DND-41 (cell line): ENCODE measurements around the gene SNX12.

Experiments used
- ATAC-seq: fragments of 200-7000 bp; cut with Tn5 transposase; 3 replicates; pipeline ENCODE4 v1.9.1; 2021; ENCODE audit warnings: low read depth; ENCODE audit not compliant: insufficient read depth
- DNase-seq: peaks from one replicate; pipeline ENCODE4 v3.0.0-alpha.2; 2020
- H2AFZ ChIP-seq: 2 replicates; pipeline ENCODE4 v1.6.0; 2012; ENCODE audit warnings: low read depth, low read length
- H3K27ac ChIP-seq: 2 replicates; pipeline ENCODE4 v1.5.1; 2012; ENCODE audit warnings: low read length, inconsistent platforms
- H3K27me3 ChIP-seq: fragments of 200-600 bp; sonication (generic); 2 replicates; pipeline ENCODE4 v1.6.0; 2012; ENCODE audit warnings: low read length, mild to moderate bottlenecking, inconsistent platforms; ENCODE audit not compliant: insufficient read depth, poor library complexity
- H3K36me3 ChIP-seq: 2 replicates; pipeline ENCODE4 v1.5.1; 2012; ENCODE audit warnings: low read length, inconsistent platforms; ENCODE audit not compliant: insufficient read depth
- H3K4me1 ChIP-seq: 2 replicates; pipeline ENCODE4 v1.5.1; 2012; ENCODE audit warnings: mild to moderate bottlenecking, low read length; ENCODE audit not compliant: insufficient read depth
- H3K4me2 ChIP-seq: 2 replicates; pipeline ENCODE4 v1.6.0; 2012; ENCODE audit warnings: mild to moderate bottlenecking, moderate library complexity, low read length, inconsistent platforms; ENCODE audit not compliant: insufficient read depth
- H3K4me3 ChIP-seq, 2 experiments: fragments of 200-600 bp in 1 of 2; shearing (Covaris generic) in 1 of 2; 2 replicates each; pipeline ENCODE4 v1.5.1; 2012 to 2016; ENCODE audit warnings: inconsistent platforms in 2 of 2, low read length in 2 of 2, mild to moderate bottlenecking in 2 of 2, low read depth in 1 of 2, moderate library complexity in 1 of 2
- H3K79me2 ChIP-seq: 2 replicates; pipeline ENCODE4 v1.6.0; 2012; ENCODE audit warnings: low read length, inconsistent platforms; ENCODE audit not compliant: insufficient read depth
- H3K9ac ChIP-seq: 2 replicates; pipeline ENCODE4 v1.6.0; 2012; ENCODE audit warnings: low read depth, mild to moderate bottlenecking, inconsistent platforms, low read length, moderate library complexity
- H3K9me3 ChIP-seq: 2 replicates; pipeline ENCODE4 v1.5.1; 2012; ENCODE audit warnings: low read length, moderate library complexity, mild to moderate bottlenecking, inconsistent platforms; ENCODE audit not compliant: insufficient read depth, severe bottlenecking
- H4K20me1 ChIP-seq: 2 replicates; pipeline ENCODE4 v1.6.0; 2012; ENCODE audit warnings: low read length; ENCODE audit not compliant: insufficient read depth
- EZH2 ChIP-seq: IDR thresholded peaks from 3 replicates; pipeline ENCODE4 v1.6.1; 2012; ENCODE audit warnings: borderline replicate concordance, low read depth, mild to moderate bottlenecking, moderate library complexity, low read length, inconsistent platforms; ENCODE audit not compliant: severe bottlenecking
- TF ChIP-seq, protein P1 (sequence below): IDR thresholded peaks from 2 replicates; pipeline ENCODE4 v1.5.1; 2012; ENCODE audit warnings: borderline replicate concordance, low read length, moderate library complexity, mild to moderate bottlenecking; ENCODE audit not compliant: poor library complexity, severe bottlenecking; ENCODE audit errors: extremely low read depth

Gene SNX12

DNA sequence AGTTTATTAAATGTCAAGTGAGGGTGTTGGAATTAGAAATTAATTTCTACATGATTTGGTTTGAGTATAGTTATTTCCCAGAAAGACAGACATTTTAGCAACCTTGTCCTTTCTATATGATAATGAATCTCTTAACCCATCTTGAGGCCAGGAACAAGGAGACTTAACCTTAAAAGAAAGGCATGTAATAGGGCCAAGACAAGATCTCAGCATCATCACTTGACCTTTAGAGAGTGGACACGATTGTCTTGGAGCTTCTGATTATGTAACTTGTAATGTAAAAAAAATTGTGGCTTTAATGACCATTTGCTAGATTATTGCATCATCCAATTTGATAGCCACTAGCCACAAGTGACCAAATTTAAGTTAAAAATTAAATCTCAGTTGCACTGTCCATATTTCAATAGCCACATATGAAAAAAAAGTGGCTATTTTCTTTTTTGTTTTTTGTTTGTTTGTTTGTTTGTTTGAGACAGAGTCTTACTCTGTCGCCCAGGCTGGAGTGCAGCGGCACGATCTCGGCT, 14.1 kb upstream of the SNX12 start:
- Histone ChIP-seq H2AFZ (no peak overlapping the region), H3K79me2 (no peaks in the 10 kb centered on the region), H3K4me3 (no peak overlapping the region), H4K20me1 (no peaks in the 10 kb centered on the region), H3K4me2 (no peak overlapping the region), H3K9ac (no peak overlapping the region), H3K36me3 (no peaks in the 10 kb centered on the region), H3K4me1 (peaks cover 7% of the 10 kb centered on the region), H3K9me3 (no peaks in the 10 kb centered on the region), H3K27ac (no peak overlapping the region), H3K27me3 (no peaks in the 10 kb centered on the region)
- DNase-seq, result no peak
- TF ChIP-seq EZH2, result no peak
- TF ChIP-seq, protein P1, sequence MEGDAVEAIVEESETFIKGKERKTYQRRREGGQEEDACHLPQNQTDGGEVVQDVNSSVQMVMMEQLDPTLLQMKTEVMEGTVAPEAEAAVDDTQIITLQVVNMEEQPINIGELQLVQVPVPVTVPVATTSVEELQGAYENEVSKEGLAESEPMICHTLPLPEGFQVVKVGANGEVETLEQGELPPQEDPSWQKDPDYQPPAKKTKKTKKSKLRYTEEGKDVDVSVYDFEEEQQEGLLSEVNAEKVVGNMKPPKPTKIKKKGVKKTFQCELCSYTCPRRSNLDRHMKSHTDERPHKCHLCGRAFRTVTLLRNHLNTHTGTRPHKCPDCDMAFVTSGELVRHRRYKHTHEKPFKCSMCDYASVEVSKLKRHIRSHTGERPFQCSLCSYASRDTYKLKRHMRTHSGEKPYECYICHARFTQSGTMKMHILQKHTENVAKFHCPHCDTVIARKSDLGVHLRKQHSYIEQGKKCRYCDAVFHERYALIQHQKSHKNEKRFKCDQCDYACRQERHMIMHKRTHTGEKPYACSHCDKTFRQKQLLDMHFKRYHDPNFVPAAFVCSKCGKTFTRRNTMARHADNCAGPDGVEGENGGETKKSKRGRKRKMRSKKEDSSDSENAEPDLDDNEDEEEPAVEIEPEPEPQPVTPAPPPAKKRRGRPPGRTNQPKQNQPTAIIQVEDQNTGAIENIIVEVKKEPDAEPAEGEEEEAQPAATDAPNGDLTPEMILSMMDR, result no peak
- no peak for ATAC-seq

GRCh38 chrX:71081330-71082123, 13.4 kb upstream of the SNX12 start:
- Histone ChIP-seq H3K27ac (no peak overlapping the region), H3K79me2 (no peaks in the 10 kb centered on the region), H3K4me2 (no peak overlapping the region), H3K9me3 (no peaks in the 10 kb centered on the region), H3K4me1 (peaks cover 7% of the 10 kb centered on the region), H3K36me3 (no peaks in the 10 kb centered on the region), H3K4me3 (no peak overlapping the region), H4K20me1 (no peaks in the 10 kb centered on the region), H2AFZ (no peak overlapping the region), H3K27me3 (no peaks in the 10 kb centered on the region), H3K9ac (no peak overlapping the region)
- peak; percentile 77 for ATAC-seq
- DNase-seq, result no peak
- TF ChIP-seq, protein P1, result no peak
- TF ChIP-seq EZH2, result no peak

DNA sequence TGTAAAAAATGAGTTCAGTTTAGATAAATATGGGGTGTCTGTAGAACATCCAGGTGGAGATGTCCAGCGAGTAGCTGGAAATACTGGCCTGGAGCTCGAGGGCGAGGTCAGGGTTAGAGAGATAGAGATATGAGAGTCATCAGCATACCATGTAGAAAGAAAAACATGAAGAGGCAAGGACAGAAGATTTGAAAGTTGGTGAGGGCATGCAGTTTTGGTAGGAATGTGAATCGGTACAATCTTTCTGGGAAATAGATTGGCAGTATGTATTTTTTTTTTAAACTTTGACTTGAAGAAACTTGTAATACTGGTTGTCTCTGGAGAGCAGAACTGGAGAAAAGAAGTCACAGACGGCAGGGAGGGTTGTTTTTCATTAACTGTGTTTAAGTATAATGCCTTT, 2.4 kb upstream of the SNX12 start:
- H3K9me3 ChIP-seq, result no peaks in the 10 kb centered on the region
- no peaks in the 10 kb centered on the region for H4K20me1 ChIP-seq
- no peak overlapping the region for H3K4me2 ChIP-seq
- DNase-seq (no peak), ATAC-seq (no peak)
- H3K27ac ChIP-seq, result no peak overlapping the region
- H3K4me1 ChIP-seq, result peaks cover 23% of the 10 kb centered on the region
- no peak overlapping the region for H3K4me3 ChIP-seq
- TF ChIP-seq, protein P1, result no peak
- TF ChIP-seq EZH2, result no peak
- H3K27me3 ChIP-seq, result no peaks in the 10 kb centered on the region
- H3K9ac ChIP-seq, result no peak overlapping the region
- peaks cover 5% of the 10 kb centered on the region; the same call in 1 of the 2 replicates for H3K36me3 ChIP-seq
- peaks cover 25% of the 10 kb centered on the region for H3K79me2 ChIP-seq
- peak overlapping the region; percentile 59 for H2AFZ ChIP-seq
